ENCODE results near the gene FANK1.

DNA sequence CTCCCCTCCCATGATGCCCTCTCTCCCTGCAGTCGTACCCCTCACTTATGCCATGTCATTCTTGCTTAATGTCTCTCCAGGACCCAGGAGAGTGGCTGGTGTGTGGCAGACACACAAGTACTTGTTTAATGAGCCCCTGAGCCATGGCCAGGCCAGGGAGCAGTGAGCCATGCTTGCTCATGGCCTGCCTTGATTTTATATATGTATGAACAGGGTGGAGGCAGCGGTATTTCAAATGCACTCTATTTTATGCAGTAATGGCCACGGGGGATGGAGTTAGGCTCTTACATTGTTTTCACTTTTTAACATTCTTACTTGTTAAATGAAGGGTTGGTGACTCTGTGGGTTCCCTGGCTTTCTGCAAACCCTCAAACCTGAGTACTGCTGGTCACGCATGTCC lies 144.8 kb downstream of the FANK1 start:
- TF ChIP-seq, protein P1, sequence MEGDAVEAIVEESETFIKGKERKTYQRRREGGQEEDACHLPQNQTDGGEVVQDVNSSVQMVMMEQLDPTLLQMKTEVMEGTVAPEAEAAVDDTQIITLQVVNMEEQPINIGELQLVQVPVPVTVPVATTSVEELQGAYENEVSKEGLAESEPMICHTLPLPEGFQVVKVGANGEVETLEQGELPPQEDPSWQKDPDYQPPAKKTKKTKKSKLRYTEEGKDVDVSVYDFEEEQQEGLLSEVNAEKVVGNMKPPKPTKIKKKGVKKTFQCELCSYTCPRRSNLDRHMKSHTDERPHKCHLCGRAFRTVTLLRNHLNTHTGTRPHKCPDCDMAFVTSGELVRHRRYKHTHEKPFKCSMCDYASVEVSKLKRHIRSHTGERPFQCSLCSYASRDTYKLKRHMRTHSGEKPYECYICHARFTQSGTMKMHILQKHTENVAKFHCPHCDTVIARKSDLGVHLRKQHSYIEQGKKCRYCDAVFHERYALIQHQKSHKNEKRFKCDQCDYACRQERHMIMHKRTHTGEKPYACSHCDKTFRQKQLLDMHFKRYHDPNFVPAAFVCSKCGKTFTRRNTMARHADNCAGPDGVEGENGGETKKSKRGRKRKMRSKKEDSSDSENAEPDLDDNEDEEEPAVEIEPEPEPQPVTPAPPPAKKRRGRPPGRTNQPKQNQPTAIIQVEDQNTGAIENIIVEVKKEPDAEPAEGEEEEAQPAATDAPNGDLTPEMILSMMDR (IDR thresholded peaks at IDR 0.05; ENCODE audit: poor library complexity, severe bottlenecking), result no peak
- TF ChIP-seq POLR2AphosphoS5 (IDR thresholded peaks at IDR 0.05) (no peak), EZH2 (IDR thresholded peaks at IDR 0.05; ENCODE audit: borderline replicate concordance, insufficient read depth, low read length, poor library complexity, severe bottlenecking) (no peak), REST (IDR thresholded peaks at IDR 0.05; ENCODE audit: borderline replicate concordance) (no peak), EP300 (conservative IDR thresholded peaks at IDR 0.05; ENCODE audit: poor library complexity, severe bottlenecking) (no peak), RAD21 (conservative IDR thresholded peaks at IDR 0.05) (no peak)

Measured in neural cell (in vitro differentiated cells).